GM19372 (cell line): ENCODE results near the gene MPDZ.

Experiments
- ATAC-seq: cut with Tn5 transposase; IDR thresholded peaks from one replicate; pipeline ENCODE4 v1.9.1; 2021; ENCODE audit warnings: mild to moderate bottlenecking, low read depth, moderate library complexity; ENCODE audit not compliant: unreplicated experiment

The MPDZ gene

GRCh38 chr9:13144166-13144775, 135.2 kb downstream of the MPDZ start:
- ATAC-seq, result no peak

- ATAC-seq, result no peak
Observed at GRCh38 chr9:13143281-13143680, 136.2 kb downstream of the MPDZ start.

GRCh38 chr9:13142776-13143175, 136.7 kb downstream of the MPDZ start:
- no peak for ATAC-seq

- ATAC-seq, result no peak
Observed at GRCh38 chr9:13141629-13142028, 137.9 kb downstream of the MPDZ start.

GRCh38 chr9:13140843-13141592, 138.5 kb downstream of the MPDZ start:
- no peak for ATAC-seq

- ATAC-seq, result no peak
Observed at GRCh38 chr9:13139641-13140171, 139.8 kb downstream of the MPDZ start.

- no peak for ATAC-seq
Observed at GRCh38 chr9:13137426-13137825, 142.1 kb downstream of the MPDZ start.

GRCh38 chr9:13131991-13132390, 147.5 kb downstream of the MPDZ start:
- ATAC-seq, result no peak

- no peak for ATAC-seq
Observed at GRCh38 chr9:13131416-13131815, 148.1 kb downstream of the MPDZ start.

GRCh38 chr9:13128266-13128860, 151.1 kb downstream of the MPDZ start:
- ATAC-seq, result no peak

- ATAC-seq, result no peak
Observed at GRCh38 chr9:13127131-13127530, 152.4 kb downstream of the MPDZ start.

- no peak for ATAC-seq
Observed at GRCh38 chr9:13125261-13125660, 154.2 kb downstream of the MPDZ start.

GRCh38 chr9:13122756-13123369, 156.6 kb downstream of the MPDZ start:
- ATAC-seq, result no peak

- no peak for ATAC-seq
Observed at GRCh38 chr9:13118313-13118712, 161.2 kb downstream of the MPDZ start.

GRCh38 chr9:13116292-13116691, 163.2 kb downstream of the MPDZ start:
- ATAC-seq, result no peak

- no peak for ATAC-seq
Observed at GRCh38 chr9:13113751-13114150, 165.7 kb downstream of the MPDZ start.

- ATAC-seq, result no peak
Observed at GRCh38 chr9:13113216-13113615, 166.3 kb downstream of the MPDZ start.

- ATAC-seq, result no peak
Observed at GRCh38 chr9:13111778-13112177, 167.7 kb downstream of the MPDZ start.

- no peak for ATAC-seq
Observed at GRCh38 chr9:13110766-13111417, 168.6 kb downstream of the MPDZ start.

- ATAC-seq, result no peak
Observed at GRCh38 chr9:13109781-13110180, 169.7 kb downstream of the MPDZ start.

GRCh38 chr9:13107008-13107407, 172.5 kb downstream of the MPDZ start:
- ATAC-seq, result no peak
